GM21717 (cell line): ENCODE results near the gene RBM15B.

Experiments used
- ATAC-seq: cut with Tn5 transposase; IDR thresholded peaks from one replicate; pipeline ENCODE4 v1.9.1; 2021; ENCODE audit warnings: mild to moderate bottlenecking, moderate library complexity; ENCODE audit not compliant: unreplicated experiment

Gene RBM15B

DNA sequence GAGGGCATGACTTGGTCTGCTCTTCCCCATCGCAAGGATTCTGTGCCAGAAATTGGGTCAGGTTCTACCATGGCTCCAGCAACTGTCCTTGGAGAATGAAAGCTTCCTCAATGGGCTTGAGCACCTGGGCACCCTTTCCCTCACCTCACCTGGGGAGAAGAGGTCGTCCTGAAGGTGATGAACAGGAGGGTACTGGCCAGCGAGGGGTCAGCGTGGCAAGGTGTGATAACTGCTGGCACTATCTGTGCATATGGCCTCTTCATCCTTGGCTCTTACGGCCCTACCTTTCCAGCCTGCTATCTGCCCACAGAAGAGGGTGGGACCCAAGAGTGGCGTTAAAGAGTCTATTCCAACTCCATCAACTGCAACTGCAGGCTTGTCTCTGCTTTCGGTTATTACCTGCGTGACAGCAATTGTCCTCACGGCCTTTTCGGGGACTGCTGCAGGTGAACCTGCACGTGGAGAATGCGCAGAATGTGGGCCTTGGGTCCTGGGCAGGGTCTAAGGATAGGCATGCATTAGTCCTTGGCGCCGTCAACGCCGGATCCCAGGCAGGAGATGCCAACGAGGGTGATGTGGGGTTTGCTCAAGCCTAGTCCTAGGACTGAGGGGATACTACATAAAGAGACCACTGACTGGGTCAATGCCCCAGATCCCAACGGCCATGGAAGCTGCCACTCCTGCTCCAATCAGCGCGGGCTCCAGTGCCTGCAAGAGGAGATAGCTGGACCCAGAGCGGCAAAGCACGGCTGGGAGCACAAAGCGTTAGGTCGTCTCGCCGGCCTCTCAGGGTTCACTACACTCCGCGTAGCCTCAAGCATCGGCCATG lies 625 bp upstream of the RBM15B start:
- ATAC-seq = peak; percentile 4

DNA sequence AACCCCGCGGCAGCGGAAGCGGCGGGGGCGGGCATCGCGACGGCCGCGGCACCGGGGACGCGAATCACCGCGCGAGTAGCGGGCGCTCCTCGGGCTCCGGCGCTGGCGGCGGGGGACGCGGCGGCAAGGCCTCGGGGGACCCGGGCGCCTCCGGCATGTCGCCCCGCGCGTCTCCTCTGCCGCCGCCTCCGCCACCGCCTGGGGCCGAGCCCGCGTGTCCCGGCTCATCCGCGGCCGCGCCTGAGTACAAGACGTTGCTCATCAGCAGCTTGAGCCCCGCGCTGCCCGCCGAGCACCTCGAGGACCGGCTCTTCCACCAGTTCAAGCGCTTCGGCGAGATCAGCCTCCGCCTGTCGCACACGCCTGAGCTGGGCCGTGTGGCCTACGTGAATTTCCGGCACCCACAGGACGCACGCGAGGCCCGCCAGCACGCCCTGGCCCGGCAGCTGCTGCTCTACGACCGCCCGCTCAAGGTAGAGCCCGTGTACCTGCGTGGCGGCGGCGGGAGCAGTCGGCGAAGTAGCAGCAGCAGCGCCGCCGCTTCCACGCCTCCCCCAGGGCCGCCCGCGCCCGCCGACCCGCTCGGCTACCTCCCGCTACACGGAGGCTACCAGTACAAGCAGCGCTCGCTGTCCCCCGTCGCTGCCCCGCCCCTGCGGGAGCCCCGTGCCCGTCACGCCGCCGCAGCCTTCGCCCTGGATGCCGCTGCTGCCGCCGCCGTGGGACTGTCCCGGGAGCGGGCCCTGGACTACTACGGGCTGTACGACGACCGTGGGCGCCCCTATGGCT lies 675 bp downstream of the RBM15B start:
- ATAC-seq = peak; percentile 8

DNA sequence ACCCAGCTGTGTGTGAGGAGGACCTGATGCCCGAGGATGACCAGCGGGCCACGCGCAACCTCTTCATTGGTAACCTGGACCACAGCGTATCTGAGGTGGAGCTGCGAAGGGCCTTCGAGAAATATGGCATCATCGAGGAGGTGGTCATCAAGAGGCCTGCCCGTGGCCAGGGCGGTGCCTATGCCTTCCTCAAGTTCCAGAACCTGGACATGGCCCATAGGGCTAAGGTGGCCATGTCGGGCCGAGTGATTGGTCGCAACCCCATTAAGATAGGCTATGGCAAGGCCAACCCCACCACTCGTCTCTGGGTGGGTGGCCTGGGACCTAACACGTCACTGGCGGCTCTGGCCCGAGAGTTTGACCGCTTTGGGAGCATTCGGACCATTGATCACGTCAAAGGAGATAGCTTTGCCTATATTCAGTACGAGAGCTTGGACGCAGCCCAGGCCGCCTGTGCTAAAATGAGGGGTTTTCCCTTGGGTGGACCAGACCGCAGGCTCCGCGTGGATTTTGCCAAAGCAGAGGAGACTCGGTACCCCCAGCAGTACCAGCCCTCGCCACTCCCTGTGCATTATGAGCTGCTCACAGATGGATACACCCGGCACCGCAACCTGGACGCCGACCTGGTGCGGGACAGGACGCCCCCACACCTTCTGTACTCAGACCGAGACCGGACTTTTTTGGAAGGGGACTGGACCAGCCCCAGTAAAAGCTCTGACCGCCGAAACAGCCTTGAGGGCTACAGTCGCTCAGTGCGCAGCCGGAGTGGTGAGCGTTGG lies 1.5 kb downstream of the RBM15B start:
- no peak for ATAC-seq

DNA sequence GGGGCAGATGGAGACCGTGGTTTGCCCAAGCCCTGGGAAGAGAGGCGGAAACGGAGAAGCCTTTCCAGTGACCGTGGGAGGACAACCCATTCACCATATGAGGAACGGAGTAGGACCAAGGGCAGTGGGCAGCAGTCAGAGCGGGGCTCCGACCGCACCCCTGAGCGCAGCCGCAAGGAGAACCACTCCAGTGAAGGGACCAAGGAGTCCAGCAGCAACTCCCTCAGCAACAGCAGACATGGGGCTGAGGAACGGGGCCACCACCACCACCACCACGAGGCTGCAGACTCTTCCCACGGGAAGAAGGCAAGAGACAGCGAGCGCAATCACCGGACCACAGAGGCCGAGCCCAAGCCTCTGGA lies 2.0 kb downstream of the RBM15B start:
- ATAC-seq = no peak

DNA sequence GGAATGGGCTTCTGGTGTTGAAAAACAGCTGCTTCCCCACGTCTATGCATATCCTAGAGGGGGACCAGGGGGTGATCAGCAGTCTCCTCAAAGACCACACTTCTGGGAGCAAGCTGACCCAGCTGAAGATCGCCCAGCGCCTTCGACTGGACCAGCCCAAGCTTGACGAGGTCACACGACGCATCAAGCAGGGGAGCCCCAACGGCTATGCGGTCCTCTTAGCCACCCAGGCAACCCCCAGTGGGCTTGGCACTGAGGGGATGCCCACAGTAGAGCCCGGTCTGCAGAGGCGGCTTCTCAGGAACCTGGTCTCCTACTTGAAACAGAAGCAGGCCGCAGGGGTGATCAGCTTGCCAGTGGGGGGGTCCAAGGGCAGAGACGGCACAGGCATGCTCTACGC lies 2.5 kb downstream of the RBM15B start:
- ATAC-seq = no peak

DNA sequence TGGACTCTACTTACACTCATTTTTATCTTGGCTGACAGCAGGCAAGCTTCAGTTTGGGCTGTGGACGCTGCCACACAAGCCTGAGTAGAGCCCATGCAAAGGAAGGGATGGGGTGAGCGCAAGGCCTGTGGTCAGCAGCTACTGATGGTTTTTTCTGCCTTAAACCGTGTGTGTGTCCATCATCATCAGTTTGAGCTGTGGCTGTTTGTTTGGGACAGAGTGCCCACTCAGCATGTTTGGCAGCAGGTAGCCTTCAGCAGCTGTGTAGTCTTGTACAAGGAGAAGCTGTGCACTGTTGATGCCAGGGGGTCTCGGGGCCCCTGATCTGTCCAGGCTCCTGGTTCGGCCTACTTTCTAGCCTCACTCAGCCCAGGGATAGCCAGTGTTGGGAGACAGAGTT lies 3.5 kb downstream of the RBM15B start:
- ATAC-seq = no peak

DNA sequence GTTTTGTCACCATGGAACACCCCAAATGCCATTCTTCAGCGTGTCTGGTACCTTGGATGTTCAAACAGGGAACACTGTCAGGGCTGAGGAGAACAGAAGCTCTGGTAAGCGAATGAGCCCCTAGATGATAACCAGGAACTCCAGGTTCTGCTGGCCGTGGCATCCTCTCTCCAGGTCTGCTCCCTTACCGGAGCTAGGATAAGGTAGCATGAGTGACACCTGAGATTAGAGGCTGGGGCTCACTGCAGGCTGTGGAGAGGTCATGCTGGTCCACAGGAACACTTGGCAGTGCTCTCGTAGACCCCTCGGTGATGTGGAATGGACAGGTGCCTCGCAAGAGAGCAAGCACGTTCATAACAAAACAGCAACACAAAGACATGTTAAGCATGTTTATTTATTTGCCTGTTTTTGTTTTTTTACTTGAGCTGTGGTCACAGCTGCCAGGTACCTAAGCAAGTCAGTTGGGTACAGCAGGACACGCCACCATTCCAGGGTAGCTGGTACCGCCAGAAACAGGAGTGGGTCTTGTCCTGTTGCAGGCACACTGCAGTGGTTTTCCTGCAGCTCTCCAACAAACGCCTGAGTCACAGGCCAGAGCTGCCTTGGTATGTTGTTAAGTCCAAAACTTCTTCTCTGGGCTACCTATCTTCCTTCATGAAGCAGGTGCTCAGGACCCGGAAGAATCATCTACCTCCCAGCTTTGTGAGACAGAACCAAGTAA lies 4.6 kb downstream of the RBM15B start:
- ATAC-seq = no peak

DNA sequence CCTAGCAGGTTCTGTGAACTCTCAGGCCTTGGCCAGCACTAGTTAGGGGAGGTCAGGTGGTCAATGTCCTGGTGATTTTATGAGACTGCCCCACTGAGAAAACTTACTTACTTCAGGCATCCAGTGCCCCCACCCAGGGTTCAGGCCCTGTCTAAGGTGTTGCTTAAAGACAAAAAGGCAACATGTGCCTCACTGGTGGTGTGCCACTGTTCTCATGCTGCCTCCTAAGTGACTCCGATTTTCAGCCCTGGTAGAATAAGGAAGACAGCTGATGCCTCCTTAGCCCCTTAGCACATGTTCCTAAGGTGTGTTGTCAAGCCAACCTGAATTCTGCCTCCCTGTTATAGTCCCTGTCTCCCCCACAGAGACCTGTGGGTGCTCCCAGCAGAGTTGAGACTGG lies 5.3 kb downstream of the RBM15B start:
- no peak for ATAC-seq

DNA sequence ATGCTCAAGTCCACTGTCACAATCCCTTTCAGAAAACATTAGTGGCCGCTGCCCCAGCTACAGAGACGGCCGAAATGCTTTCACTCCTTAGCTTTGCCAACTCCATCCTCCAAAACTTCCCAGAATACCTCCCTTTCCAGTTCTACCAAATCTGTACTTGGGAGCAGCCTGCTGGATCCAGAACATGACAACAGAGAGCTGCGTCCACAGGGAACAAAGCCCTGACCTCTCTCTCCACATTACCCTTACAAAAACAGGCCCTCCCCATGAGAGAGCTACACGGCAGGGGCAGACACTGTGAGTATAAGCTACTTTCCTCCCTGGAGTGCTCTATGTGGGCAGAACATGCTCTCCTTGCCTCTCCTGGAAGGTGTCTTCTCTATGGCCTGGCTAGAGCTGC lies 6.3 kb downstream of the RBM15B start:
- ATAC-seq = no peak

DNA sequence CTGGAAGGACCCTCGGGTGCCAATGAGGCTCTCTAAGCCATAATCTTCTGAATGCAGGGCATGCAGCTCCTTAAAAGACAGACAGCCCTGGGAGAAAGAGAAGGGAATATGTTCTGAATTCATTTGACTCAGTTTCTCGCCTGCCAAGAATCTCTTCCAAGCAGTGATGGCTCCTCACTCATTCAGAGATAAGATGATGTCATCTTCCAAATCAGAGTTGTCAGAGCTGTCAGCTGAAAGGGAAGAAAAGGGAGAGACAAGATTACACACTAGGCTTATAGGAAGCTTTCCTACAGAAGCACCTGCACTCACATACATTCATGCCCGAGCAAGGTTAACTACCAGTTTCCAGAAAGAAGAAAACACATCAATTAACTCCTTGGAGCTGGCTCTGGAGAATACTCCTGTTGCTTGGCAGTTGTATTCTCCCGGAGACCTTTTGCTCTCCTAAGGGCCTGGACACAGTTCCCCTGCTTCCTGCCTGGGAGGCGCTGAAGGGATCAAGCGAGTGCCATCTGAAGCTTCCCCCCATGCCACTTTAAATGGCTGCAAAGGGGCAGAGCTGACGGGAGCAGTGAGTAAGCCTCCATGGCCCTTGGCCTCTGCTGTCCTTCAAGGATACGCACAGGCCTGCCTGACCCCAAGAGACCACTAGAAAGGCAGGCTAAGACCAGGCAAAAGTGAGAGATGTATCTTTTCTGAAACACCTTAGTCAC lies 7.7 kb downstream of the RBM15B start:
- no peak for ATAC-seq

DNA sequence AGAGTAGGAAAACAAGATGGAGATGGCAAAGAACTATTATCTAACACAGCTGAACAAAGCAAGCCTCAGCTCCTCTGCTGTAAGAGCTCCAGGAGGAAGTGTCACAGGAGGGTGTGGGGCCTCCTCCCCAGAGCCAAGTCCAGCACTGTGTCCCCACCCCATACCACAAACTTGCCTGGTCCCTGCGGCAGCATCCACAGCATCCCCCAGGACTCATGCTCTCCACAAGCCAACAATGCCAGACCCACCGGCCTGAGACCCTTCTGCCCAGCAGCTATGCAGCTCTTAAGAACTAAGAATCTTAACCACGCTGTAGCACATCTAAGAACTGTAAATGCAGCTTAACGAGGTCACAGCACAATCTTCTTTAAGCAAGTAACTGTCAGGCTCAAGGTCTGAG lies 9.1 kb downstream of the RBM15B start:
- ATAC-seq = no peak

DNA sequence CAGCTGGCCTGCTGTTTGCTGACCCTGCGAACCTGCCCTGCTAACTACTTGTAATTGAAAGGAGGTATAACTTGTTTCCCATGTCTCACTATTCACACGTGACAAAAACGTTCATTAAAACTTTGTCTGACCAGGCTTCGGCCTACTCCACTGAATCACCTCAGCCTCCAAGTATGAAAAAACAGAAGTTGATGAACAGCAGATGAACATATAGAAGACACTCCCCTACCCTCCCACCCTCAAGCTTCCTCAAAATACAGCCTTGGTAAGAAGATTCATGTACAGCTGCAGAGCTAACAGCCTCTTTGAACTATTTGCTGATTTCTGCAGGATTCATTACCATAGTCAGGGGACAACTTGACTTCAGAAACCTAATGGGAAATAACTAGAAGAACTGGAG lies 10.7 kb downstream of the RBM15B start:
- no peak for ATAC-seq

DNA sequence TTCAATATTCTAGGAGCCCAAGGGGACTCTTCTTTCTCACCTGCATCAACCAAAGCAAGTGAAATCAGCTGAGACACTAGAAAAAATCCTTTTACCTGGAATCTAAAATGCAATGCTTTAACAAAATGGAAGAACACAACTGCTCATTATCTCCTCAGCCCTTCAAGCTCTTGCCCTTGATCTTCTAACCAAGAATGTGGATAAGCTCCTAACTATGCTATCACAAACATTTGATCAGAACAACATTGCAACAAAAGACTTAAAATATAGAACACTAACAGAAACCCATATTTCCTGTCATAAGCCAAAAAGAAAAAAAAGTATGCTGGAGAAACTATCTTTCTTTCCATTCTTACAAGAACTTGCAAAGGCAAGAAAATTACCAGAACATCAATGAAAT lies 12.6 kb downstream of the RBM15B start:
- no peak for ATAC-seq

DNA sequence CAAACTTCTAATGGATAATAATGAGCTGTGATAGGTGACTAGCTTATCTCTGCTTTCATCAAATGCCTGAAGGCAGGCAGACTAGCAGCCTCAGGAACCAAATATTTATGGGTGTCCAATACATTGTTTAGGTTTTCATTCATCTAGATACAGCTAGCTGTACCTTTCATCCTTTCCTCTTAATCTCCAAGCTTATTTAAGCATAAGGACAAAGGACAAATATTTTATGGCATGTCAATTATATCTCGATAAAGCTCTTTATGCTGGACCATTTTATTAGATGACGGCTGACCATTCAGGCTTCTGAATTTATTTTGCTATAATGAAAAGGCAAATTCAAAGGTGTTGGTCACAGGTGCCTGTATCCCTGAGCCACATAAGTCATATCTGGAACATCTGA lies 16.9 kb downstream of the RBM15B start:
- ATAC-seq = no peak

DNA sequence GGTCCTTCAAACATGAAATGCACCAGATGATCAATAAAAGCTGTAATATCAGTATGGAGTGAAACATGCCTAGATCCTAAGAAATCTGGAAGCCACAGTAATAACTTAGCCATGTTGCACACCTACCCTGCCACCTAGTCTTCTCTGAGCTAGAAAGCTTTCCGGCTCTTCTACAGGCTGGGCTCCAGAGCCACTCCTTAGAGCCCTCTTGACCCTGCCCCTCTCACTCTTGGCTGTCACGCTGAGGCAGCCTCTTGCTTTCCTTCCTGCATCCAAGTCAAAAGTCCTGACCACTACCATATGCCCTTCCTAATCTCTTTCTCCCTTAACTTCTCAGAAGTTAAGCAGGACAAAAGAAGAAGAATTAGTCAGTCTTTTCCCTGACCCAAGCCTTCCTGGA lies 17.7 kb downstream of the RBM15B start:
- ATAC-seq = no peak

DNA sequence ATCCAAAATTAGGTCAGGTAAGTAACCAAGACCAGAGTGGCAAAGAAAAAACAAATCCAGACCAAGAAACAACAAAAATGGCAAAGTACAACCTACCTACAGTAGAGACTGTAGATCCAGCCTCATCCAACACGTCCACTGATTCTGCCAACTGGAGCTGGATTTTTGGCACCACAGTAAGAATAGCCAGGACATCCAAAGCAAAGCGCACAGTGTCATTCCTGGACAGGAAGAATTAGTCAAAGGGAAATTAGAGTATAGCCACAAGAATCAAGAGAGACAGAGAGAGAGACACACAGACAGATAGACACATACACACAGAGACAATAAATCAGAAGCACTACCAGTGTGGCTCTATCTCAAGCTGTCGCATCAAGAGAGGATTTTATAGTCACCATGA lies 31.1 kb downstream of the RBM15B start:
- no peak for ATAC-seq

DNA sequence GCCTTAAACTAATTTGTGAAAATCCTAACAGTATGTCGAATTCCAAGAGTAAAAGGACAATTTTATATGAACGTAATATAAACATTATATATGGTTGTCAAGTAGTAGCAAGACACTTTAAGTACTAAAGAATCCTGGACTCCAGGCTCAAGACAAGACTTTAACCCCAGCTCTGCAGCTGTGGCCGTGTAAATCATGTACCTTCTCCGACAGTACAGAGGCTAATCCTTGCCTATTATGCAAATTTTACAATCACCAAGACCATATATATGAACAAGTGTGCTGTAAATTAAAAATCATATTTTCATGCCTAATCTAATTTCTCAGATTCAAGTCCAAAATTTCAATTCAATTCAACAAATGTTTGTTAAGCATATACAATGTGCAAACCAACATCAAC lies 35.8 kb downstream of the RBM15B start:
- ATAC-seq = no peak

DNA sequence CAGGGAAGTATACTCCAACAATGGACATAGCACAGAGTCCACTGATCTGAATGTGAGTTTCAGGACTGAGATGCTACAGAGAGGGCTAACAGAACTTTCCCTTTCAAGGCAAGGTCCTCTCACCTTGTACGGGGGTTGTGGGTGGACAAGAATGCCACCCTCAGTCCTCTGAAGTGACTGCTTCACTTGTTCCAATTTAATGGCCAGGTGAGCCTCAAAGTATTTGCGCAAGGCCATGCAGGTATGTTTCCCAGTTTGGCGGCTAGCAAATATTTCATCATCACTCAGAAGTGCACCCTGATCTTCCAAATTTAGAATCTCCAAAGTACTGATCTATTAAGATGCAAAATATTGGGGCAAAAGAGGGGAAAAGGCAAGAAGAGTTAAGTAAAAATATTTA lies 38.1 kb downstream of the RBM15B start:
- ATAC-seq = no peak

DNA sequence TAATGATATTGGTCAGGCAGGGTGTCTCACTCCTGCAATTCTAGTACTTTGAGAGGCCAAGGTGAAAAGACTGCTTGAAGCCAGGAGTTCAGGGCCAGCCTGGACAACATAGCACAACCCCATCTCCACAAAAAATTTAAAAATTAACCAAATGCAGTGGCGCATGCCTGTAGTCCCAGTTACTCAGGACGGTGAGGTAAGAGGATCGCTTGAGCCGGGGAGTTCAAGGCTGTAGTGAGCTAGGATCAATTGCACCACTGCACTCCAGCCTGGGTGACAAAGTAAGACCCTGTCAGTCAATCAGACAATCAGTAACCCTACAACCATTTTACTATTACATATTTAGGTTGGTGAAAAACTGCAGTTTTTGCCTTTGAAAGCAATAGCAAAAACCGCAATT lies 43.0 kb downstream of the RBM15B start:
- ATAC-seq = no peak

DNA sequence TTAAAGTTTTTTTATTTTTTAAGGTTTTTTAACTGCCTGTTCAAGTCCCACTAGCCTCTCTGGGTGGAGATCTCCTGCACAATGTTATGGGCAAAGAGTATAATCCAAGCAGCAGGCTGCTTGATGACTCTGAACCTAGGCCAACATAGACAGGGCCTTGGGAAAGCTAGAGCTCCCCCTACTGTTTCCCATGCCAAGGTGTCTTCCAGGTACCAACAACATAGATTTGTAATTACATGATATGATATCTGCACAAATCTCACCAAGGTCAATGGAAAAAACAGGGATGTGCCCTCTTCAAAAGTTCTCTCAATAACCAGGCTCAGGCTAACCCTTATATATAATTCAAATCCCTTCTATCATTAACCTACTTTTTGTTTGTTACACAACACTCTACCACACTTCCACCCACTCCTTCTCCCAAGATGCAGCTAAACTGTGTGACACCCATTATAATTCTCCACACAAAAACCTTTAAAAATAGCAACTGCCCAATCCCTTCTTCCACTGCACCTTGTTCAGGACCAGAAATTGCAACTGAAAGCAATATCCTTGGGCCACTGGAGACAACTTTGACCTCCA lies 43.8 kb downstream of the RBM15B start:
- no peak for ATAC-seq
